K562 (cell line): ENCODE measurements around the gene RFX3. TPM values are rescaled to one million over a fixed set of nuclear protein-coding genes. Genes with fewer than 3 reads are reported as not detected.

ENCODE experiments used
- BMI1 ChIP-seq: fragments of 150-350 bp; IDR thresholded peaks from 2 replicates; pipeline ENCODE4 v1.6.1; 2014; ENCODE audit warnings: low read length
- HBP1 ChIP-seq: fragments of 450-650 bp; formaldehyde crosslinking; IDR thresholded peaks from 2 replicates; pipeline ENCODE4 v1.4.0; 2022; ENCODE audit warnings: missing genetic modification characterization
- HOXB6 ChIP-seq: fragments of 250-450 bp; sonication (Bioruptor Pico); IDR thresholded peaks from 2 replicates; pipeline ENCODE4 v1.5.1; 2022; ENCODE audit warnings: mild to moderate bottlenecking, borderline replicate concordance
- NR0B1 ChIP-seq: fragments of 450-650 bp; IDR thresholded peaks from one replicate; pipeline ENCODE4 v1.6.1; 2018; ENCODE audit warnings: mild to moderate bottlenecking, moderate library complexity; ENCODE audit not compliant: partially characterized antibody
- TFE3 ChIP-seq: fragments of 450-650 bp; formaldehyde crosslinking; IDR thresholded peaks from 2 replicates; pipeline ENCODE4 v1.4.0; 2020; ENCODE audit warnings: mild to moderate bottlenecking, mixed read lengths
- ZNF165 ChIP-seq: fragments of 250-450 bp; sonication (Bioruptor Pico); IDR thresholded peaks from 2 replicates; pipeline ENCODE4 v1.4.0; 2020; ENCODE audit warnings: borderline replicate concordance
- ZNF263 ChIP-seq: sonication (generic); formaldehyde crosslinking; IDR thresholded peaks from 2 replicates; pipeline ENCODE4 v1.8.0; 2022; ENCODE audit warnings: mild to moderate bottlenecking, missing genetic modification reagents, borderline replicate concordance
- ZNF699 ChIP-seq: fragments of 250-450 bp; sonication (Bioruptor Pico); IDR thresholded peaks from 2 replicates; pipeline ENCODE4 v1.8.0; 2021; ENCODE audit warnings: mild to moderate bottlenecking, moderate library complexity; ENCODE audit not compliant: insufficient replicate concordance
- polyA plus RNA-seq, 8 experiments: library from polyadenylated mRNA; depleted of rRNA in 4 of 8; stranded (reverse) in 5 of 8; unstranded in 3 of 8; fragments of >200 nt; fragmentation: Nextera tagmentation in 2 of 8; fragmentation: Illumina TruSeq in 1 of 8; extraction: Ambion mirVana in 2 of 8; extraction: Trizol in 1 of 8; gene quantifications; 2 replicates each; pipeline versions ENCODE4 v1.2.1 to v1.2.3, GENCODE V29; 2011 to 2014; ENCODE audit warnings: inconsistent platforms in 1 of 8, missing spikeins in 1 of 8
- total RNA-seq, 7 experiments: library from RNA; depleted of rRNA in 6 of 7; stranded (reverse); fragments of >200 nt in 6 of 7; fragmentation: Illumina TruSeq in 2 of 7; extraction: Trizol in 2 of 7; gene quantifications; 2 replicates each; pipeline versions ENCODE4 v1.2.1 to v1.2.3, GENCODE V29; 2011 to 2021; ENCODE audit warnings: low replicate concordance in 1 of 7

RFX3 gene
- total and polyA plus RNA-seq, 9 of the 15 experiments (the other 6 are each of a cell fraction or from before 2014, with no cell fraction given): 0.86 to 4.9 (median 2.0) TPM

GRCh38 chr9:3525096-3525835, 535 bp downstream of the RFX3 start (continued):
- TF ChIP-seq NR0B1: no peak
- TF ChIP-seq BMI1: no peak
- peak; percentile 95 for TF ChIP-seq ZNF263
- TF ChIP-seq ZNF165: no peak
- 0 out of 2 replicates have a peak, but pooled peaks have one; percentile 17 for TF ChIP-seq HBP1 (CRISPR knock-in tag)
- no peak for TF ChIP-seq TFE3
- TF ChIP-seq ZNF699: no peak
- no peak for TF ChIP-seq HOXB6
- TF ChIP-seq, all 486 proteins: peak for 8
